HepG2 (cell line): ENCODE results near the gene AP5B1. TPM values are rescaled to one million over a fixed set of nuclear protein-coding genes. Genes with fewer than 3 reads are reported as not detected.

Experiments used
- AHDC1 ChIP-seq: sonication (generic); formaldehyde crosslinking; IDR thresholded peaks from 2 replicates; pipeline ENCODE4 v1.5.1; 2020; ENCODE audit warnings: mild to moderate bottlenecking, missing genetic modification reagents, borderline replicate concordance
- ARID5B ChIP-seq: IDR thresholded peaks from 2 replicates; pipeline ENCODE4 v1.4.0; 2020; ENCODE audit warnings: mild to moderate bottlenecking, missing genetic modification reagents
- ARNT ChIP-seq: fragments of 450-650 bp; IDR thresholded peaks from 2 replicates; pipeline ENCODE4 v1.6.1; 2017
- EEA1 ChIP-seq: sonication (generic); formaldehyde crosslinking; IDR thresholded peaks from 2 replicates; pipeline ENCODE4 v1.5.1; 2020; ENCODE audit warnings: mild to moderate bottlenecking, missing genetic modification reagents, borderline replicate concordance
- FOXK1 ChIP-seq: sonication (generic); formaldehyde crosslinking; IDR thresholded peaks from 2 replicates; pipeline ENCODE4 v1.4.0; 2020; ENCODE audit warnings: low read depth, missing genetic modification reagents, borderline replicate concordance
- HDAC1 ChIP-seq: sonication (generic); formaldehyde crosslinking; IDR thresholded peaks from 2 replicates; pipeline ENCODE4 v1.5.1; 2020; ENCODE audit warnings: mild to moderate bottlenecking, missing genetic modification reagents
- KLF12 ChIP-seq: sonication (generic); formaldehyde crosslinking; IDR thresholded peaks from 2 replicates; pipeline ENCODE4 v1.4.0; 2020; ENCODE audit warnings: missing genetic modification reagents, borderline replicate concordance
- MEIS1 ChIP-seq: sonication (generic); formaldehyde crosslinking; IDR thresholded peaks from 2 replicates; pipeline ENCODE4 v1.9.0; 2021; ENCODE audit warnings: mild to moderate bottlenecking, missing genetic modification reagents, moderate library complexity, borderline replicate concordance
- MIER2 ChIP-seq: IDR thresholded peaks from 2 replicates; pipeline ENCODE4 v1.6.1; 2016; ENCODE audit warnings: missing biosample characterization, missing genetic modification reagents
- NCOR1 ChIP-seq: fragments of 200-600 bp; sonication (generic); IDR thresholded peaks from 2 replicates; pipeline ENCODE4 v1.7.0; 2017; ENCODE audit warnings: antibody characterized with exemption, low read length, borderline replicate concordance
- RCOR2 ChIP-seq: IDR thresholded peaks from 2 replicates; pipeline ENCODE4 v1.6.1; 2016; ENCODE audit warnings: missing biosample characterization, missing genetic modification reagents
- RELA ChIP-seq: sonication (generic); formaldehyde crosslinking; IDR thresholded peaks from 2 replicates; pipeline ENCODE4 v1.4.0; 2020; ENCODE audit warnings: missing genetic modification reagents
- REPIN1 ChIP-seq: sonication (generic); formaldehyde crosslinking; IDR thresholded peaks from 2 replicates; pipeline ENCODE4 v1.8.0; 2022; ENCODE audit warnings: missing genetic modification reagents, low read depth, mild to moderate bottlenecking, borderline replicate concordance
- RFX1 ChIP-seq: fragments of 450-650 bp; IDR thresholded peaks from 2 replicates; pipeline ENCODE4 v1.6.1; 2017
- TFAP4 ChIP-seq: sonication (generic); IDR thresholded peaks from 2 replicates; pipeline ENCODE4 v1.6.1; 2016; ENCODE audit warnings: low read depth, borderline replicate concordance
- THAP11 ChIP-seq: IDR thresholded peaks from 2 replicates; pipeline ENCODE4 v1.6.1; 2016; ENCODE audit warnings: missing biosample characterization, missing genetic modification reagents
- ZFP90 ChIP-seq: sonication (generic); formaldehyde crosslinking; IDR thresholded peaks from 2 replicates; pipeline ENCODE4 v1.8.0; 2022; ENCODE audit warnings: missing genetic modification reagents, mild to moderate bottlenecking, inconsistent platforms, borderline replicate concordance
- ZNF143 ChIP-seq: sonication (generic); formaldehyde crosslinking; IDR thresholded peaks from 2 replicates; pipeline ENCODE4 v1.4.0; 2020; ENCODE audit warnings: missing genetic modification reagents
- ZNF292 ChIP-seq: sonication (generic); formaldehyde crosslinking; IDR thresholded peaks from 2 replicates; pipeline ENCODE4 v1.8.1; 2022; ENCODE audit warnings: mild to moderate bottlenecking, low read depth, missing genetic modification reagents, borderline replicate concordance
- ZNF44 ChIP-seq: sonication (generic); formaldehyde crosslinking; IDR thresholded peaks from 2 replicates; pipeline ENCODE4 v1.5.1; 2020; ENCODE audit warnings: mild to moderate bottlenecking, missing genetic modification reagents
- ZNF550 ChIP-seq: sonication (generic); formaldehyde crosslinking; IDR thresholded peaks from 2 replicates; pipeline ENCODE4 v1.4.0; 2020; ENCODE audit warnings: mild to moderate bottlenecking, missing genetic modification reagents, borderline replicate concordance
- ZNF576 ChIP-seq: sonication (generic); formaldehyde crosslinking; IDR thresholded peaks from 2 replicates; pipeline ENCODE4 v1.4.0; 2020; ENCODE audit warnings: mild to moderate bottlenecking, missing genetic modification reagents
- polyA plus RNA-seq, 8 experiments: library from polyadenylated mRNA; depleted of rRNA in 3 of 8; stranded (reverse) in 7 of 8; unstranded in 1 of 8; fragments of >200 nt; fragmentation: Illumina TruSeq in 4 of 8; extraction: Trizol in 4 of 8; gene quantifications; 2 replicates each; pipeline versions ENCODE4 v1.2.1 to v1.2.3, GENCODE V29; 2011 to 2016; ENCODE audit warnings: low read depth in 4 of 8, missing spikeins in 1 of 8, mixed read lengths in 1 of 8; ENCODE audit not compliant: insufficient read depth in 1 of 8
- total RNA-seq, 5 experiments: library from RNA; depleted of rRNA; stranded (reverse); fragments of >200 nt; fragmentation: Illumina TruSeq; extraction: Trizol; gene quantifications; 2 replicates each; pipeline ENCODE4 v1.2.3, GENCODE V29; 2016; ENCODE audit warnings: low read depth in 1 of 5

AP5B1 gene
- total and polyA plus RNA-seq, 2 of the 13 experiments (the other 11 are each of a cell fraction or from before 2014, with no cell fraction given), result 1.7 to 4.4 TPM

- no peak for TF ChIP-seq ZNF143 (CRISPR knock-in tag)
- no peak for TF ChIP-seq MIER2
- peak; percentile 64; the same call in 1 of the 2 replicates for TF ChIP-seq ARID5B
- no peak for TF ChIP-seq ZNF550
- TF ChIP-seq MEIS1 (CRISPR knock-in tag), result no peak
- no peak for TF ChIP-seq TFAP4
- TF ChIP-seq RCOR2 (CRISPR knock-in tag), result no peak
- no peak for TF ChIP-seq ARNT
- no peak for TF ChIP-seq ZNF576 (CRISPR knock-in tag)
- no peak for TF ChIP-seq EEA1 (CRISPR knock-in tag)
- no peak for TF ChIP-seq AHDC1 (CRISPR knock-in tag)
- TF ChIP-seq ZFP90 (CRISPR knock-in tag), result 0 out of 2 replicates have a peak, but pooled peaks have one; percentile 56
- no peak for TF ChIP-seq REPIN1
- TF ChIP-seq RFX1, result no peak
- TF ChIP-seq ZNF292, result no peak
- TF ChIP-seq RELA, result no peak
- TF ChIP-seq NCOR1, result no peak
- 0 out of 2 replicates have a peak, but pooled peaks have one; percentile 25 for TF ChIP-seq KLF12 (CRISPR knock-in tag)
- peak; percentile 34; the same call in 1 of the 2 replicates for TF ChIP-seq HDAC1 (CRISPR knock-in tag)
- TF ChIP-seq THAP11 (CRISPR knock-in tag), result peak; percentile 37; the same call in 1 of the 2 replicates
- TF ChIP-seq FOXK1 (CRISPR knock-in tag), result no peak
- TF ChIP-seq ZNF44 (CRISPR knock-in tag), result no peak
Measured at GRCh38 chr11:65821107-65821506, 40.3 kb upstream of the AP5B1 start (continued).
